GM15510 (cell line): ENCODE data around the gene MPP3.

Experiments
- POLR2A ChIP-seq: IDR thresholded peaks from 3 replicates; pipeline ENCODE4 v1.6.1; 2011; ENCODE audit warnings: borderline replicate concordance; ENCODE audit not compliant: insufficient read length; ENCODE audit errors: extremely low read depth

Gene MPP3

DNA sequence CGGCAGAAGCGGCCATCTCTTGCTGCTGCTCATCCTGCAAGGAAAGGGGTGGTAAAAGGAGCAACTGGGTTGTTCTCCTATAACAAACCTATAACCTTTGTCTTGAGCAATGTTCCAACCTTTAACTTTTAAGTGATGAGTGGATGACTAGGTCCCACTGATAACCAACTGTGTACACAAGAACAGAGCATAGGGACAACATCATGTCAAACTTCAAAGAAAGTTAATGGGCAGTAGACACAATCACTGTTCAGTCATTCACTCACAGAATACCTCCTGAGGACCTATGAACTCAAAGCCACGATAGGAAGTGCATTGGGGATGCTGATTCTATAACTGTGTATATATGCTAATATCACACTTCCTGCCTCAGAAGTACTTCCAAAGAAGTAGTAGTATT, 31.1 kb downstream of the MPP3 start:
- no peak for TF ChIP-seq POLR2A

DNA sequence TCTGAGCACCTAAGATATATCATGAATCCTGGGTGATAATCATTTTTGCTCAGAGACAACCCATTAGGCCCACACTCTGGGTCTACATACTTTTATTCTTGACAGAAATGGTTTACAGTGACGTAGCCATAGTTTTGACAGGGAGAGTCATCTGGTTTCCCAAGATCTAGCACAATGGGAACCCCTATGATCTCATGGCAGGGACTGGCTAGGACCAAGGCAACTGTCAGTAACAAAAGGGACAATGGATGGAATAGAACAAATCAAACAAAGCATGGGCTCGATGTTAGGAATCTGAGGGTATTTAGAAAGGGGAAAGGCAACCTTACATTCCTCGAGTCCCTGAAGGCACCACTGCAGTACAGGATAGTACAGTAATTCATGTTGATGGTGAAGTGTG, 32.2 kb downstream of the MPP3 start:
- no peak for TF ChIP-seq POLR2A

DNA sequence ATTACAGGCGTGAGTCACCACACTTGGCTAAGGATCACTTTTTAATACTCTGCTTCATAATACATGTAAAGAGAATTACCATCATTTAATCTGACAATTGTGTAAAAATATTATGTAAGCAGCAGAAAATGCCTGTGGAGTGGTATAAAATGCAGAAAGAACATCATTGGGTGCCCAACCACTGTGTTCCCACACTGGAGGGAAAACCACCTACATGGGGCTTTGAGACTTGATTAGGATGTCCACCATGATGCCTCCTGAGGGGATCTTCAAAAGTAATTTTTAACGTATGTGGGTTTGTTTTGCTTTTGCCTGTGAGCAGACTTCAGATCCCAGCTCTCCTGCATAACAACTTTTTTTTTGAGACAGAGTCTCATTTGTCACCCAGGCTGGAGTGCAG, 33.9 kb downstream of the MPP3 start:
- no peak for TF ChIP-seq POLR2A

DNA sequence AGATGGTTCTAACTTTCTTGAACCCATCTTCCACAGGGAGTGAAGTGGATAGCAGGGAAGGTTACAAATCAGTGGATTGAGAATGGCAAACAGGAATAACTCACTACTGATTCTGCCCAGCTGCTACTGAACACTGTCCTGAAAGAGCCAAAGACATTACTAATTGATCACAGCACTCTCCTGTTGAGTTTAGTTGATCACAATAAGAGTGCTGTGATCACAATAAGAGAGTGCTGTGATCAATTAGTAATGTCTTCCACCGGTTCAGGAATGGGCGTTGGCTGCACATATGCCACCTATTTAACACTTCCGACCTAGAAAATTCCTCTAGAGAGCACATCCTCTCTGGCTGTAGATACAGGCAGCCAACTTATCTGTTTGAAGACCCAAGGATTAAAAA, 41.4 kb downstream of the MPP3 start:
- TF ChIP-seq POLR2A, result no peak

DNA sequence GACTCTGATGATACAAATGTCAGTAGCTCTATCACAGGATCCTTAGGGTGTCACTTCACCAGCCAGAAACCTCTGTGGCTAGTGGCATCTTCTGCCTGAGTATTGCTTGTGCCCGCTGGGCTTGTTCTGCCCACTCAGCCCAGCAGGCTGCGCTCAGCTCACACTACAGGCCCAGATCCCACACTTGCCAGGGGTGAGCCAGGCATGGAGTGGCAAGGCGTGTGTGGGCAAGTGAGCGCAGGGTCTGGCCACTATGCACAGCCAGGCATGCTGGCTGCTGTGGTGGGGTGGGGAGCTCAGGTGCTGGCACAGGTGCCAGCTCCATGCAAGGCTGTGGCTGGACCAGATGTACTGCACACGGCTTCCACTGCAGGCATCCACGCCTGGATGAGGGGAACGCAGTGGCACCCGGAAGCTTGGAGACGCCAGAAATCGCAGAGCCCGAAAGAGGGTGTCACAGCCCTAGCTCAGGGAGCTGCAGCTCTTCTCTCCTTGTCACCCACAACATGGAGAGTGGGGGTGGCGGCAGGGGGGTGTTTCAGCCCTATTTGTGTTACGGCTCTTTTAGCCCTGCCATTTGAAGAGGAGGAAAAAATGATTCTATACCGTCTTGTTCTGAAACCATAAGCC, 42.5 kb downstream of the MPP3 start:
- no peak for TF ChIP-seq POLR2A

DNA sequence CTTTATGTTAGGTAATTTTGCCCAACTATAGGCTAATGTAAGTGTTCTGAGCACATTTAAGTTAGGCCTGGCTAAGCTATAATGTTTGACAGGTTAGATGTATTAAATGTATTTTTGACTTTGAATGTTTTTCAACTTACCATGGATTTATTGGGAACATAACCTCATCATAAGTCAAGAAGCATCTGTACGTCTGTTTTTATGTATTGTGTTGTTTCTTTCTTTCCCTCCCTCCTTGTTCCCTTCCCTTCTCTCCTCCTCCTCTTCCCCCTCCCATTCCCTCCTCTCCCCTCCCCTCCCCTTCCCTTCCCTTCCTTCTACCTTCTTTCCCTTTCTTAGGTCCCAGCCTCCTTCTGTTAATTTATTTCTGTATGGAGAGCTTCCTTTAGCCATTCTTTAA, 43.5 kb downstream of the MPP3 start:
- TF ChIP-seq POLR2A, result no peak

DNA sequence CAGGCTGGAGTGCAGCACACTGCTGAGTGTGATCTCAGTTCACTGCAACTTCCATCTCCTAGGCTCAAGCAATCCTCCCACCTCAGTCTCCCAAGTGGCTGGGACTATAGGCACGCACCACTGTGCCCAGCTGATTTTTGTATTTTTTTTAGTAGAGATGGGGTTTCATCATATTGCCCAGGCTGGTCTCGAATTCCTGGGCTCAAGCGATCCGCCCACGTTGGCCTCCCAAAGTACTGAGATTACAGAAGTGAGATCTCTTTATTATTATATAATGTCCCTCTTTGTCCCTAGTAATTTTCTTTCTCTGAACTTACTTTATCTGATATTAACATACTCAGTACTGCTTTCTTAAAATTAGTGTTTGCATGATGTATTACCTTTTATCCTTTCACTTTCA, 44.4 kb downstream of the MPP3 start:
- TF ChIP-seq POLR2A, result no peak

DNA sequence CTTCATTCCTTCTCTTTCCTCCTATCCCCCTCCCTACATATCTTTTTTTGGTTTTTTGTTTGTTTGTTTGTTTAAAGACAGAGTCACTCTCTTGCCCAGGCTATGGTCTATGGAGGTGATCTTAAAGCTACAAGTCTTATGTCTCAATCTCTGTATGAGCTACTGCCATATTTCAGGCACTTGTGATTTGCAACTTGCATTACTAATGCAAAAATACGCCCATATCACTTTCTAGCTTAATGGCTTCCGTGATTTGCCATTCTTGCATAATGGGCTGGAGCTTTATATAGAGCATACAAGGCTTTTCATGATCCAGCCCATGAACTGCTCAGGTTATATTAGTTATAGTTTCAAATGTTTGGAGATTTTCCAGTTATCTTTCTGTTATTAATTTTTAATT, 45.2 kb downstream of the MPP3 start:
- no peak for TF ChIP-seq POLR2A

DNA sequence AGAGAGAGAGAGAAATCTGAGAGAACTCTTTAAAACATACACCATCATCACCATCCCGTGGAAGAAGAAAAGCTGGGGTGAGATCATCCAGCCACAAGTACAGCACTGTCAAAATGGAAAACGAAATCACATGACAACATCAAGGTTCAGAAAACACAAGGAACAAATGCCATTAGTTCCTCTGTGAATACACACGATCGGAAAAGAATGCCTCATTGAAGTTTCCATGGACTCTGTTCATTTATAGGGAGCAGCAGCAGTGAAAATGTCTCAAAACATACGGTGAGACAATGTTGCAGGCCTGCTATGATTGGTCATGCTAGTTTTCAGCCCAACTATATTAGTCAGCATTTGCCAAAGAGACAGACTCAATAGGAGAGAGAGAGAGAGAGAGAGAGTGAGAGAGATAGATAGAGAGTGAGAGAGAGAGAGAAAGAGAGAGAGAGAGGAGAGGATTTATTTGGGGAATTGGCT, 48.3 kb downstream of the MPP3 start:
- no peak for TF ChIP-seq POLR2A

DNA sequence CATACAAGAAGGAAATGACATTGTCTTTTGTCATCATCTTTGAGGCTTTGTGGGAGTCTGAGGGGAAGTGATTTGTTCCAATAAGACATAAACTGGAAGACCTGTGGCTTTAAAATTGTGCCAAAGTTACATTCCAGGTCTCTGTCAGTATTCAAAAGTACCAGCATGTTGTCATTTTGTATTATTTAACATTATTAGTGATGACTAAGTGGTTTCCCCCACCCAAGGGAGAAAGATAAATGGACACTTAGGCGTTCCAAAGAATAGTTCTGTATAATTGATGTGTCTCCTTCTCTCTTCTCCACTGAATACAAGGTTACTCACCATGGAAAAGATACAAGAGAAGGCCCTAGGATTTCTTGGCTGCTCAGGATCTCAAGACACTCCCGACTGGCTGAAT, 48.9 kb downstream of the MPP3 start:
- no peak for TF ChIP-seq POLR2A

DNA sequence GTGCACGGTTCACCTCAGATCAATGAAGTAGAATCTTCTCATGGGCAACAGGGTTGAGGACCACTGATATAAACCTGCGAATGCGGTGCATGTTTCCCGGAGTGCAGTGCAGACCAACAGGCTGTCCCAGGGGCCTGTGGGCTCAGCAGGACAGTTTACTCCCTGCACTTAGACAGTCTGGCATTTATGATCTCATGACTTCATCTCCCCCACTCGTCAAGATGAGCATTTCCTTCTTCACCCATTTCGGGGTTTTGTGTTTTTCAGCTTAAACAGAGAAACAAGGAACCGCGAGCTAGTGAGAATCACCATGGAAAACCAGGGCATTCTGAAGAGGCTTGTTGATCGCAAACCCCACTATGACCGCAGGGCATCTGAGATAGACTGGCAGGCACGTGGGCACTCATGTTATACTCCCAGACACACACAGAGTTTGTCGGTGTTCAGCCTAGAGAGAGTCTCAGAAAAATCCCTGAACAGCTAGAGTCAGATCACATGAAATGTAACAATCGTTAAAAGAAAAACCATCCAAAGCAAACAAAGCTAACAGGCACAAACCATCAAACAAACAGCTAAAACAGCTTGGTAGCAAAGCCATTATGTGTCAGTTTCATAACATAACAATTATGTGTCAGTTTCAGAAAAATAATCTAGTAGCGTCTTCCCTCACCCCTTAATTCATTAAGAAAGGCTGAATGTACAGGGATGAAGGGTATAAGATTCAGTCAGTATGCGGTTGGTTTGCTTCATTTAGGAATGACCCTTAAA, 49.8 kb downstream of the MPP3 start:
- no peak for TF ChIP-seq POLR2A

DNA sequence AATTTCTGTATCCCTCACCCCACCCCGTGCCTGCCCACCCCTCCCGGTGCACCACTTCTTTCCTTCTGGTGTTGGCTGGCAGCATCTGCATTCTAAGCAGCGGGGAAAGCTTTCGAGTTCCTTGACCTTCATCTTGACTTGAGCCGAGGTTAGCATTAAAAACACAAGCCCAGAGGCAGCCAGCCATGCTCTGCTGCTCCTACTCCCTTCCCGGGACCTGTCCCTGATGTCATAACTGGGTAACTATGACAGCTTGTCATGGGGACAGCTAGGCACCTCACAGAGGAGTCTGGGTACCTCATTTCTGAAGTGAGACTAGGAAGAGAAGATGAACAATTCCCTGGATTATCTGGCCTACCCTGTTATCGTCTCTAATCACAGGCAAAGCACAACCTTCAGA, 52.8 kb downstream of the MPP3 start, which contains the start of gene CFAP97D1:
CFAP97D1 (plus strand) TSS at position 301 of the 400 bp plus-strand sequence; CDS start at position 329, 28 bp downstream.
- TF ChIP-seq POLR2A, result no peak

DNA sequence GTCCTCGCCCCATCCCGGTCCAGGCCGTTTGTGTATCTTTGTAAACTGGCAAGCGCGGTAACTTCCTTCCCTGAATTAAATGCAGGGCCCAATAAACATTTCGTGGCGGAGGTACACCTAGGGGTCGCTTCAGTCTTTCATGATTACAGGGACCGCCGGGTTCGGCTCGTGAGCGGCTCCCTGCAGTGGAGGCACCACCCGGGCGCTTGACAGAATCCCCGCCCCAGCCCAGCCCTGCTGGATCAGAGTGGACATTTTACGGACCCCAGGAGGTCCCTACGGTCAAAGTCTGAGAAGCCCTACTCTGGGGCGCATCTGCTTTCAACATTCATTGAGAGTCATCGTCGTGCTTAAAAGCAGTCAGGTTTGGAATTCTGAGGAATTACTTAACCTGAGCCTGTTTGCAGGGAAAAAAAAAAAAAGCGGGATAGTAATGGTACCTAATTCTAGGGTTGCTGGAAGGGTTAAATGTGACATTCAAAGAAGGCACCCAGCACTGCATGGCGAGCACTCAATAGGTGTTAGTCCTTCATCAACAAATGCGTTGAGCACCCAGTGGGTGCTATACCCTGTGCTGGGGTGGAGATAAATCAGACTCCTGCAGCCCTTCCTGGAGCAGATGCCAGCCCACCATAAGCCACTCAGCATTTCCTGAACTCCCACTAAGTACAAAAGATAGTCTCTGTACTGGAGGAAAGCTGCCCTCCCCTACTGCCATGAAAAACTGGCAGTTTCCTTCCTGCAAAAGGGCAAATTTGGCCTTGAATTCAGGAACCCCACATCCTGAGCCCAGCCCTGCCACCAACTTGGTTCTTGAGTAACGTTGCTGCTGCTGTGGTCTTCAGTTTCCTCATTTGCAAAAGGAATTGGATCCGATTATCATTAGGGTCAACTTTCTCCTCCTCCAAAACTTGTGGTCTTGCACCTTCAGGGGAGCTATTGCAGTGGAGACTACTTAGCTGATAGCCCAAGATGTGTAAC, 53.5 kb downstream of the MPP3 start:
- TF ChIP-seq POLR2A, result no peak

DNA sequence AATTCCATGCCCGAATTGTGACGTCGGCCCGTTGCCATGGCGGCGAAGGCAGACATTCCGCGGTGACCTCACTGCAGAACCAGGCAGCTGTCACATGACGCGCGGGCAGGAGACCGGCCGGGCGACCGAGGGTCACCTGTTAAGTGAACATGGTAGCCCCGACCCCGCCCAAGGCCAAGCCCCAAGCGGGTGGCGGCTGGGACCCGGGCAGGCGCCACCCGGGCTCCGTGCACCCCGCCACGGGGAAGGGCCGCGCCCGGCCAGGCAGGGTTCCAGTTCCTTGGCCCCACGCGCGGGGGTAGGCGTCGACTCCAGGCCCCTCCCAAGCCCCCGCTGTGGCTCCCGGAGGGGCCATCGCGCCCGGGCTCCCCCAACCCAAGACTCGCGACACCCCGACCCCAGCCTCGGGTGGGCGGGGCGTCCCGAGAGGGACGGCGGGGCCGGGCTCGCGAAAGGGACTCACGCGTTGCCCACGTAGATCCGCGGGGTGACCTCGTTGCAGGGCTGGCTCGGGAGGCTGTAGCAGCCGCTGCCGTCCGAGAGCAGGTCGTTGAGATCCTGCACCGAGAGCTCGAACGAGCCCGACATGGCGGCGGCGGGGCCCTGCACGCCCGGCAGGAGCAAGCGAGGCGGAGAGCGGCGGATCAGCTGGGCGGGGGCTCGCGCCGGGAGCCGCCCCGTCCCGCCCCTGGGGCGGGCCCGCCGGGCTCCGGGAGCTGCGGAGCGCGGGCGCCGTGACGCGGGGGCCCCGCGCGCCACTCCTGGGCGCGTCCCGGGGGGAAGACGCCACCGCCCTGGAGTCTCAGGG, 54.4 kb downstream of the MPP3 start, which contains the start of gene DUSP3:
DUSP3 (minus strand) TSS at position 641 of the 808 bp plus-strand sequence; CDS start at position 588, 53 bp downstream.
- peak; percentile 59 for TF ChIP-seq POLR2A
